ENCODE results near the gene RUNX1.

DNA sequence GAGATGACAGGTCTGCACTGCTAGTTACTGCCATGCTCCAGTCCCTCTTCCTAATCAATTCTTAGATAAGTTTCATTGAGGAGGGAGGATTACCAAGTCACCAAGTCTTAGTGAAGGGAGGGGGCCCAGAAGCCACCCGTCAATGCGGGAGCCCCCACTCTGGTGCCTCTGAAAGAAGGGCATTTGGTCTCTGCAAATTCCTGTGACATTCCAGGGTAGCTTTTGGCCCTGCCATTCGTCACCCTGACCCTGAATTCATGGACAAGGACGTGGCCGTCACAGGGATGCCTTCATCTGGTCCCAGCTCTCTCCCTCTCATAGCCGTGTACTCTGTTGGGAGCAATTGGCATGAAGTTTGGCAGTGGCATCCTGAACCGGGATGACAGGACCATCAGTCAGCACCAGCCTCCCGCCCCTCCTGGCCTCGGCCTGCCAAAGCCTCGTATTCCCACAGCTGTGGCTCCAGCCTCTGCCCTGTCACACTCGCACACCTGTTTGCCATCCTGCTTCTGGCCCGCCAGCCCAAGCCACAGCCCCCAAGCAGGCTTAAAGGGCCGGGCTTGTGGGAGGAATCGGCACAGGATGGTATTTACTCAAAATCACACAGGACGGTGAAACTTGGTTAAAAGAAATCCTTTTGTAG lies 229.6 kb downstream of the RUNX1 start:
- TF ChIP-seq POLR2A (IDR thresholded peaks at IDR 0.05) (no peak), POLR2AphosphoS5 (IDR thresholded peaks at IDR 0.05) (no peak)
- TF ChIP-seq, protein P1, sequence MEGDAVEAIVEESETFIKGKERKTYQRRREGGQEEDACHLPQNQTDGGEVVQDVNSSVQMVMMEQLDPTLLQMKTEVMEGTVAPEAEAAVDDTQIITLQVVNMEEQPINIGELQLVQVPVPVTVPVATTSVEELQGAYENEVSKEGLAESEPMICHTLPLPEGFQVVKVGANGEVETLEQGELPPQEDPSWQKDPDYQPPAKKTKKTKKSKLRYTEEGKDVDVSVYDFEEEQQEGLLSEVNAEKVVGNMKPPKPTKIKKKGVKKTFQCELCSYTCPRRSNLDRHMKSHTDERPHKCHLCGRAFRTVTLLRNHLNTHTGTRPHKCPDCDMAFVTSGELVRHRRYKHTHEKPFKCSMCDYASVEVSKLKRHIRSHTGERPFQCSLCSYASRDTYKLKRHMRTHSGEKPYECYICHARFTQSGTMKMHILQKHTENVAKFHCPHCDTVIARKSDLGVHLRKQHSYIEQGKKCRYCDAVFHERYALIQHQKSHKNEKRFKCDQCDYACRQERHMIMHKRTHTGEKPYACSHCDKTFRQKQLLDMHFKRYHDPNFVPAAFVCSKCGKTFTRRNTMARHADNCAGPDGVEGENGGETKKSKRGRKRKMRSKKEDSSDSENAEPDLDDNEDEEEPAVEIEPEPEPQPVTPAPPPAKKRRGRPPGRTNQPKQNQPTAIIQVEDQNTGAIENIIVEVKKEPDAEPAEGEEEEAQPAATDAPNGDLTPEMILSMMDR (IDR thresholded peaks at IDR 0.05), result no peak
